ENCODE measurements around the gene NTM. TPM values are rescaled to one million over a fixed set of nuclear protein-coding genes. Genes with fewer than 3 reads are reported as not detected.

The NTM gene
- polyA plus RNA-seq, 1 donor from 2014 or later: 39.4 TPM

DNA sequence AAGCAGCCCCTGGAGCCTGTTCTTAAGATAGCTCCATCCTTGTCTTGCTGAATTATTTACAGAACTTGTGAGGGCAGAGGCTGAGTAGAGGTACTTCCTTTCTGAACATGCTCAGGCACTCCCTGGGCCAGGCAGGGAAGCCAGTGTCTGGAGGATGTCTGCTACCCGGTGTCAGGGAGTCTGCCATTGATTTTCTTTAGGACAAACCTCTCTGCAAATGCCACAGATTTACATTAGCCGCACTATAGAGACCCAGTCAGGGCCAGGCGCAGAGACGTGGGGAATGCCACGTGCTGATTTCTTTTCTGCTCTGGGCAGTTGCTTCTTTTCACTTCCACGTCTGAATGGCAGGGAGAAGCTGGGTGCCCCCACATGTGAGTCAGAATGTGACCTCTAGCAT, 585.5 kb downstream of the NTM start:
- no peaks in the 10 kb centered on the region for H3K27me3 ChIP-seq (ENCODE audit: insufficient read depth, low read depth, low read length)
- H3K9ac ChIP-seq (ENCODE audit: low read length): no peak overlapping the region
- H3K4me2 ChIP-seq (ENCODE audit: low read length): no peak overlapping the region
- H3K4me3 ChIP-seq (ENCODE audit: low read length): no peak overlapping the region
- no peak for TF ChIP-seq POLR2AphosphoS5 (IDR thresholded peaks at IDR 0.05)
- TF ChIP-seq SMC3 (conservative IDR thresholded peaks at IDR 0.05; ENCODE audit: poor library complexity): no peak
- H3K9me3 ChIP-seq (ENCODE audit: low read length): no peaks in the 10 kb centered on the region
- peaks cover 6% of the 10 kb centered on the region for H3F3A ChIP-seq (ENCODE audit: insufficient read depth, low read length, poor library complexity, severe bottlenecking)
- no peaks in the 10 kb centered on the region for H4K20me1 ChIP-seq (ENCODE audit: insufficient read depth)
- H3K36me3 ChIP-seq (ENCODE audit: insufficient read depth, low read length): no peaks in the 10 kb centered on the region
- no peak overlapping the region for H2AFZ ChIP-seq (ENCODE audit: low read depth, low read length)
- H3K9me2 ChIP-seq (ENCODE audit: insufficient read depth, low read length): no peaks in the 10 kb centered on the region
- peak overlapping the region; percentile 74 for H3K27ac ChIP-seq (ENCODE audit: low read length)
- H3K79me2 ChIP-seq (replicated peaks; ENCODE audit: insufficient read depth, low read length): no peaks in the 10 kb centered on the region

DNA sequence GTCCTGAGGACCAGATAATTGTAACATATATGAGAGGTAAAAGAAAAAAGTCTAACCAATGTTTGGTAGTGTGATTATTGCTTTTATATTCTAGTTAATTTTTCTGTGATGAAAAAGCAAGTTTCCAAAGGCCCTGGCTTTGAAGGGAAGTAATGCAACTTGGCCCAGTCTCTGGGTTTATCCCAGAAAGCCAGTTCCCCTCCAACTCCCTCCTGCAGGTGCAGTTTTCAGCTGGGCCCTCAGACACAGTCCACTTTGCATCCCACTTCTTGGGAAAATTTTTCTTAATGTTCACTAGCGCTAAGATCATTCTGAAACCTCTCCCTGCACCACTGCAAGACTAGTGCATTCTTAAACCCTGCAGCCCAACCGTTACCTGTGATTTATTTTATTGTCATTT, 586.8 kb downstream of the NTM start:
- Histone ChIP-seq H3K27ac (ENCODE audit: low read length) (peak overlapping the region; percentile 74), H3K36me3 (ENCODE audit: insufficient read depth, low read length) (no peaks in the 10 kb centered on the region), H2AFZ (ENCODE audit: low read depth, low read length) (no peak overlapping the region), H3K9me2 (ENCODE audit: insufficient read depth, low read length) (no peaks in the 10 kb centered on the region), H3K79me2 (replicated peaks; ENCODE audit: insufficient read depth, low read length) (no peaks in the 10 kb centered on the region), H3K9me3 (ENCODE audit: low read length) (no peaks in the 10 kb centered on the region), H3F3A (ENCODE audit: insufficient read depth, low read length, poor library complexity, severe bottlenecking) (peaks cover 6% of the 10 kb centered on the region), H3K4me2 (ENCODE audit: low read length) (no peak overlapping the region), H4K20me1 (ENCODE audit: insufficient read depth) (no peaks in the 10 kb centered on the region), H3K27me3 (ENCODE audit: insufficient read depth, low read depth, low read length) (no peaks in the 10 kb centered on the region), H3K9ac (ENCODE audit: low read length) (peak overlapping the region; percentile 22), H3K4me3 (ENCODE audit: low read length) (peak overlapping the region; percentile 20)
- no peak for TF ChIP-seq RAD21 (conservative IDR thresholded peaks at IDR 0.05)
- TF ChIP-seq, protein P1, sequence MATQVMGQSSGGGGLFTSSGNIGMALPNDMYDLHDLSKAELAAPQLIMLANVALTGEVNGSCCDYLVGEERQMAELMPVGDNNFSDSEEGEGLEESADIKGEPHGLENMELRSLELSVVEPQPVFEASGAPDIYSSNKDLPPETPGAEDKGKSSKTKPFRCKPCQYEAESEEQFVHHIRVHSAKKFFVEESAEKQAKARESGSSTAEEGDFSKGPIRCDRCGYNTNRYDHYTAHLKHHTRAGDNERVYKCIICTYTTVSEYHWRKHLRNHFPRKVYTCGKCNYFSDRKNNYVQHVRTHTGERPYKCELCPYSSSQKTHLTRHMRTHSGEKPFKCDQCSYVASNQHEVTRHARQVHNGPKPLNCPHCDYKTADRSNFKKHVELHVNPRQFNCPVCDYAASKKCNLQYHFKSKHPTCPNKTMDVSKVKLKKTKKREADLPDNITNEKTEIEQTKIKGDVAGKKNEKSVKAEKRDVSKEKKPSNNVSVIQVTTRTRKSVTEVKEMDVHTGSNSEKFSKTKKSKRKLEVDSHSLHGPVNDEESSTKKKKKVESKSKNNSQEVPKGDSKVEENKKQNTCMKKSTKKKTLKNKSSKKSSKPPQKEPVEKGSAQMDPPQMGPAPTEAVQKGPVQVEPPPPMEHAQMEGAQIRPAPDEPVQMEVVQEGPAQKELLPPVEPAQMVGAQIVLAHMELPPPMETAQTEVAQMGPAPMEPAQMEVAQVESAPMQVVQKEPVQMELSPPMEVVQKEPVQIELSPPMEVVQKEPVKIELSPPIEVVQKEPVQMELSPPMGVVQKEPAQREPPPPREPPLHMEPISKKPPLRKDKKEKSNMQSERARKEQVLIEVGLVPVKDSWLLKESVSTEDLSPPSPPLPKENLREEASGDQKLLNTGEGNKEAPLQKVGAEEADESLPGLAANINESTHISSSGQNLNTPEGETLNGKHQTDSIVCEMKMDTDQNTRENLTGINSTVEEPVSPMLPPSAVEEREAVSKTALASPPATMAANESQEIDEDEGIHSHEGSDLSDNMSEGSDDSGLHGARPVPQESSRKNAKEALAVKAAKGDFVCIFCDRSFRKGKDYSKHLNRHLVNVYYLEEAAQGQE (IDR thresholded peaks at IDR 0.05; ENCODE audit: borderline replicate concordance): no peak
- no peak for TF ChIP-seq SMC3 (conservative IDR thresholded peaks at IDR 0.05; ENCODE audit: poor library complexity)
- no peak for TF ChIP-seq EP300 (conservative IDR thresholded peaks at IDR 0.05; ENCODE audit: poor library complexity, severe bottlenecking)
- no peak for TF ChIP-seq TAF1 (IDR thresholded peaks at IDR 0.05; ENCODE audit: low read depth)
- no peak for TF ChIP-seq MXI1 (conservative IDR thresholded peaks at IDR 0.05; ENCODE audit: poor library complexity, severe bottlenecking)
- TF ChIP-seq, protein P2, sequence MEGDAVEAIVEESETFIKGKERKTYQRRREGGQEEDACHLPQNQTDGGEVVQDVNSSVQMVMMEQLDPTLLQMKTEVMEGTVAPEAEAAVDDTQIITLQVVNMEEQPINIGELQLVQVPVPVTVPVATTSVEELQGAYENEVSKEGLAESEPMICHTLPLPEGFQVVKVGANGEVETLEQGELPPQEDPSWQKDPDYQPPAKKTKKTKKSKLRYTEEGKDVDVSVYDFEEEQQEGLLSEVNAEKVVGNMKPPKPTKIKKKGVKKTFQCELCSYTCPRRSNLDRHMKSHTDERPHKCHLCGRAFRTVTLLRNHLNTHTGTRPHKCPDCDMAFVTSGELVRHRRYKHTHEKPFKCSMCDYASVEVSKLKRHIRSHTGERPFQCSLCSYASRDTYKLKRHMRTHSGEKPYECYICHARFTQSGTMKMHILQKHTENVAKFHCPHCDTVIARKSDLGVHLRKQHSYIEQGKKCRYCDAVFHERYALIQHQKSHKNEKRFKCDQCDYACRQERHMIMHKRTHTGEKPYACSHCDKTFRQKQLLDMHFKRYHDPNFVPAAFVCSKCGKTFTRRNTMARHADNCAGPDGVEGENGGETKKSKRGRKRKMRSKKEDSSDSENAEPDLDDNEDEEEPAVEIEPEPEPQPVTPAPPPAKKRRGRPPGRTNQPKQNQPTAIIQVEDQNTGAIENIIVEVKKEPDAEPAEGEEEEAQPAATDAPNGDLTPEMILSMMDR (IDR thresholded peaks at IDR 0.05; ENCODE audit: poor library complexity, severe bottlenecking): no peak
- TF ChIP-seq POLR2AphosphoS5 (IDR thresholded peaks at IDR 0.05): no peak
- TF ChIP-seq EZH2 (IDR thresholded peaks at IDR 0.05; ENCODE audit: borderline replicate concordance, insufficient read depth, low read length, poor library complexity, severe bottlenecking): no peak

DNA sequence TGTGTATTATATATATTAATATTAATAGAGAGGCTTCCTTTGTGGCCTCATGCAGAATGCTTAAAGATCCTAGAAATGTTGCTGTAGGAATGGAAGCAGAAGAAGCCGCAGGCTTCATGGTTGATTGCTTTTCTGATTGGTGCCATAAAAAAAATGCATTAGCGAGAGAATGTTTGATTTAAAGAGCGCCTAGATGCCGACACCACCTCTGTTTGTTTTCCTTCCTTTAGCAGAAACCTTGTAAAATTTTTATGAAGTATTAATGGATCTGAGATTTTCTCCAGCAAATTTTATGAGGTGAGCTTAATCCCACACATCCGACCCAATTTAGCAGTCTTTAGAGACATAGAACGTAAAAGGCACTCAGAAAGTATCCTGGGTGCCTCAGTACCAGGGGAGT, 587.5 kb downstream of the NTM start:
- no peak overlapping the region for H2AFZ ChIP-seq (ENCODE audit: low read depth, low read length)
- peak overlapping the region; percentile 22 for H3K9ac ChIP-seq (ENCODE audit: low read length)
- peak overlapping the region; percentile 29 for H3K4me3 ChIP-seq (ENCODE audit: low read length)
- H3F3A ChIP-seq (ENCODE audit: insufficient read depth, low read length, poor library complexity, severe bottlenecking): peaks cover 6% of the 10 kb centered on the region
- H3K36me3 ChIP-seq (ENCODE audit: insufficient read depth, low read length): no peaks in the 10 kb centered on the region
- H3K9me3 ChIP-seq (ENCODE audit: low read length): no peaks in the 10 kb centered on the region
- H4K20me1 ChIP-seq (ENCODE audit: insufficient read depth): no peaks in the 10 kb centered on the region
- TF ChIP-seq POLR2AphosphoS5 (IDR thresholded peaks at IDR 0.05): peak; percentile 11
- TF ChIP-seq, protein P1 (IDR thresholded peaks at IDR 0.05; ENCODE audit: borderline replicate concordance): peak; percentile 2
- no peak for TF ChIP-seq EZH2 (IDR thresholded peaks at IDR 0.05; ENCODE audit: borderline replicate concordance, insufficient read depth, low read length, poor library complexity, severe bottlenecking)
- no peak for TF ChIP-seq EP300 (conservative IDR thresholded peaks at IDR 0.05; ENCODE audit: poor library complexity, severe bottlenecking)
- H3K9me2 ChIP-seq (ENCODE audit: insufficient read depth, low read length): no peaks in the 10 kb centered on the region
- no peaks in the 10 kb centered on the region for H3K79me2 ChIP-seq (replicated peaks; ENCODE audit: insufficient read depth, low read length)
- no peak overlapping the region for H3K4me2 ChIP-seq (ENCODE audit: low read length)
- H3K27ac ChIP-seq (ENCODE audit: low read length): peak overlapping the region; percentile 74
- no peaks in the 10 kb centered on the region for H3K27me3 ChIP-seq (ENCODE audit: insufficient read depth, low read depth, low read length)

Measured in neural cell (in vitro differentiated cells).